Measurements from ENCODE around the gene COPS7B.

The COPS7B gene

DNA sequence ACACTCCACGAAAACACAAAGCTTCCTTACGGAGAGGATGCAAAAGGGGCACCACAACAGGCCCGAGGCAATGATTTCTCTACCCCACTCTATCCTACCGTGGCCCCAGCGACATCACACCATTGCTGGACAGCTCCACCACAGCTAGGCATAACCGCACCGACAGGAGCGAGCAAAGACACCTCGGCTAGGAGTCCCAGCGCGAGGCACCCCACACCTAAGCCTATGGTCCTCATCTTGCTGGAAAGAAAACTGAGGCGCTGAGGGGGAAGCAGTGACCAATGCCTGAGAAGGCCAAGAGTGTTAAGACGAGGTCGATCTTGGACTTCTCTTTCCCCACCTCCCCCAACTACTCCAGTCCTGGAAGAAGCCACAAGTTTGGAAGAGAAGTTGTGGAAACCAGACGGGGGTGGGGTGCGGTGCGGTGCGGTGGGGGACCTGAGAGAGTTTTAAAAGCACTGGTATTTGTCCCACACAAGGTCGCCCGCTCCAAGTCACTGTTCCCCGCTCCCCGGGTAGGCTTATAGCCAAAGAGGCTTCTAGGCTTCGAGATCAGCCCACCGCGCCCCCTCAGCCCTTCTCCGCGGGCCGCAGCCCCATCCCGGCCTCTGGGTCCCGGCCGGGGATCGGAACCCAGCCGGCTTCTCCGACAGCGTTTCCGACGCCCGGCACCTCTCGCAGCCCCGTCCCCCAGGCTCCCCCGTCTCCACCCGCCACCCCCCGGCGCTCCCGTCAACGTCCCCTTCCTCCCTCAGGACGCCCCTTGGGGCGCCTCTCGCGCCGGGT, 5.9 kb upstream of the COPS7B start:
- DNase-seq (ENCODE audit: low read depth) = no peak
- H3K4me3 ChIP-seq (ENCODE audit: low read depth, low read length) = peak overlapping the region; percentile 78
- TF ChIP-seq, protein P1, sequence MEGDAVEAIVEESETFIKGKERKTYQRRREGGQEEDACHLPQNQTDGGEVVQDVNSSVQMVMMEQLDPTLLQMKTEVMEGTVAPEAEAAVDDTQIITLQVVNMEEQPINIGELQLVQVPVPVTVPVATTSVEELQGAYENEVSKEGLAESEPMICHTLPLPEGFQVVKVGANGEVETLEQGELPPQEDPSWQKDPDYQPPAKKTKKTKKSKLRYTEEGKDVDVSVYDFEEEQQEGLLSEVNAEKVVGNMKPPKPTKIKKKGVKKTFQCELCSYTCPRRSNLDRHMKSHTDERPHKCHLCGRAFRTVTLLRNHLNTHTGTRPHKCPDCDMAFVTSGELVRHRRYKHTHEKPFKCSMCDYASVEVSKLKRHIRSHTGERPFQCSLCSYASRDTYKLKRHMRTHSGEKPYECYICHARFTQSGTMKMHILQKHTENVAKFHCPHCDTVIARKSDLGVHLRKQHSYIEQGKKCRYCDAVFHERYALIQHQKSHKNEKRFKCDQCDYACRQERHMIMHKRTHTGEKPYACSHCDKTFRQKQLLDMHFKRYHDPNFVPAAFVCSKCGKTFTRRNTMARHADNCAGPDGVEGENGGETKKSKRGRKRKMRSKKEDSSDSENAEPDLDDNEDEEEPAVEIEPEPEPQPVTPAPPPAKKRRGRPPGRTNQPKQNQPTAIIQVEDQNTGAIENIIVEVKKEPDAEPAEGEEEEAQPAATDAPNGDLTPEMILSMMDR (IDR thresholded peaks at IDR 0.05; ENCODE audit: control insufficient read depth, extremely low read depth, insufficient read depth) = no peak

DNA sequence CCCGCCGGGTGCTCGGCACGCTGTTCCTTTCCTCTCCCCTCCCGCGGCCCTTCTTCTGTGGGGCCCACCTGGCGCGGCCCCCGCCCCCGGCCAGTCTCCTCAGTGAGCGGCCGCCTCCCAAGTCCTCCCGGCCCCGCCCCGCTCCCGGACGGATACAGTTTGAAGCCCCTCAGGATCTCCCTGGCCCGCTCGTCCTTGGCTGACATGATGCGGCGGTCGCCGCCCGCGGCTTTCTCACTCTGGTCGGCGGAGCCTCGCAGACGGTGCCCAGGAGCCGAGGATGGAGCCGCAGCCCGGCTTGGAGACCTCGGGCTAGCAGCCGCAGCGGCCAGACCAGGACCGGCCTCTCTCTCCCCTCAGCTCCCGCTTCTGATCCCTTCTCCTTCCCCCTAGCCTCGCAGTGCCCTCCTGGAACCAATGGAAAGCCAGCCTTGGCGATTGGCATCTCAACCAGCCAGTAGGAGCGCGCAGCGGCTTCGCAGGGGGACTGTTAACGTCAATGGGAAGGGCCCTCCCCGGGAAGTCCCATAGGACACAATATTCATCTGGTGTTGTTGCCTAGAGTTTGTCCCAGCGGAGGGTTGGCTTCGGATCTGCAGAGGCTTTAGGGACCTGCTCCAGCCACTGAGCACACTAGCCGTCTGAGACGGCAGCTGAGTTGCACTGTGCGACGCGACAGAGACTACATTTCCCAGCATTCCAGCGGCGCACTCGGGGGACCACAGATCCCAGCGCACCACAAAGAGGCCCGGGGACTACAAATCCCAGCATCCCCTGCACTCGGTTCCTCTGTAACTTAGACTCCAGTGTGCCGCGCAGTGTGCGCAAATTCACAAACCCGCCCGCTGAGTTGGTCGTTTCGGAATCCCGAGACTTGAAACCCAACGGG, 5.1 kb upstream of the COPS7B start, which contains the start of gene PDE6D:
PDE6D (minus strand) TSS at position 374 of the 889 bp plus-strand sequence; CDS start at position 206, 168 bp downstream.
- peak within 1 kb of the TSS; percentile 78 for H3K4me3 ChIP-seq (ENCODE audit: low read depth, low read length)
- TF ChIP-seq, protein P1 (IDR thresholded peaks at IDR 0.05; ENCODE audit: control insufficient read depth, extremely low read depth, insufficient read depth) = no peak
- peak; percentile 94 for DNase-seq (ENCODE audit: low read depth)

DNA sequence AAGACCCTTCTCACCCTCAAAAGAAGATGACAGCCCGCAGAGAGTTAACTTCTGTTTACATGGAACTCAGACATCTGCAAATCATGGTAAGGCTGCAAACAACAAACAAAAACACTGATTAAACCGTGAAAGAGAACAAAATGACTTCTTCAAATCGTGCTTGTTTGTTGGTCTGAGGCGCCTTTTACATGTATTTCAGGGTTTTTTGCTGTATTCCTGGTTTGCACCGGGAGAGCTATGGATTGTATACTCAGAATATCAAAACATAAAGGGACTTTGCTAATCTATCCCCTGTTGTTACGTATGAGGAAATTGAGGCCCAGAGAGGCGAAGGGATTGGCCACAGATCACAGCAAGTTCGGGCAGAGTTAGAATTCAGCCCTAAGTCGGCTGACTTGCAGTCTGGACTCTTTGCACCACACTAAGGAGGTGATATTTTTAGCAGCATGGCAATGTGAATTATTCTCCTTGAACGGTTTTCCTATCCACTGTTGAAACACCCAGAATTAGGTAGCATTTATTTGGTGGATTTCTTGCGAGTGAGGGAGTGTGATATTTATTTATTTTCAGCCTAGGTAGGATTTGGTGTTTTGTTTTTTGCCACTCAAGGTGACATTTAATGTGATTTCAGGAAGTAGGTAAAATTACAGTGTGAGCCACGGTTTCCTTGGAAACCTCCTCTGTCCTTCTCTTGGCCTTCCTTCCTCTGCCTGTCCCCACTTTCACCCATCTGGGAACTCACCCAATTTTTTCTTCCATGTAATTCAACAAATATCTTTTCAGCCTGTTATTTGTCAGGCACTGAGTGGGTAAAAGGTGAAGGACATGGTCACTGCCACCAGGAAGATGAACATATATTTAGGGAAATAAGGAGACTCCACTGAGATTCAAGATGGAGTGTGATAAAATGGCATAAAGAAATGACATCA, 4.2 kb upstream of the COPS7B start:
- peak overlapping the region; percentile 78 for H3K4me3 ChIP-seq (ENCODE audit: low read depth, low read length)
- TF ChIP-seq, protein P1 (IDR thresholded peaks at IDR 0.05; ENCODE audit: control insufficient read depth, extremely low read depth, insufficient read depth) = no peak
- DNase-seq (ENCODE audit: low read depth) = no peak

DNA sequence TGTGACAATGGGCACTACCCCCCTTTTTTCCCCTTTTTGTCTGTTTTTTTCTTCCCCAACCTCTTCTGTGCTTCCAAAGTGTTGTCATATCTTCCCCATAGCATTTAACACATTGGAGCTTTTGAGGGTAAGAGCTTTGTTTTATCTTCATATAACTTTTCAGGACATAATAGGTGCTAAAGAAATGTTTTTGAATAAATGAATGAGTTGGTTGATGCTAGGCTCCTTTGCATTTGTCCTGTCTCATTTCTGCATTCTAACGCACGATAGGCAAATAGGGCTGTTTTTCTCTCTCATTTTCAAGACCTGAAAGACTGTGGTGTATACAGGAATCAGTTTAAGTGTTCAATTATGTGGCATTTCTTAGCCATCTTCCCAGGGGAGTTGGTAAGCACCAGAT, 832 bp upstream of the COPS7B start:
- DNase-seq (ENCODE audit: low read depth) = no peak
- H3K4me3 ChIP-seq (ENCODE audit: low read depth, low read length) = peak overlapping the region; percentile 88
- TF ChIP-seq, protein P1 (IDR thresholded peaks at IDR 0.05; ENCODE audit: control insufficient read depth, extremely low read depth, insufficient read depth) = no peak

DNA sequence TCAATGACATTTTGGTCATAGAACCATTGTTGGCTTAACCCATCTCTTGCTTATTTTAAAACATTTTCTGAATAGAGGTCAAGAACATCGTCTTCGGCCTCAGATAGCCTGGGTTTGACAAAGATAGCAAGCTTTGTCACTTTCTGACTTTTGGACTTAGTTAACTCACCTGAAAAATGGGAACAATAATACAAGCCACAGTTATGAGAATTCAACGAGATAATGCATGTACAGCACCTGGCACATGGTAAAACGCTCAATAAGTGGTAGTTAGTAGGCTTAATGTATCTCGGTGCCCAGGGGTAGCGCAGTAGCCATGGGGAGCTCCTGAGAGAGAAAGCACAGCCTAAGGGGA, 446 bp upstream of the COPS7B start:
- TF ChIP-seq, protein P1 (IDR thresholded peaks at IDR 0.05; ENCODE audit: control insufficient read depth, extremely low read depth, insufficient read depth) = no peak
- no peak for DNase-seq (ENCODE audit: low read depth)
- peak overlapping the region; percentile 88 for H3K4me3 ChIP-seq (ENCODE audit: low read depth, low read length)

DNA sequence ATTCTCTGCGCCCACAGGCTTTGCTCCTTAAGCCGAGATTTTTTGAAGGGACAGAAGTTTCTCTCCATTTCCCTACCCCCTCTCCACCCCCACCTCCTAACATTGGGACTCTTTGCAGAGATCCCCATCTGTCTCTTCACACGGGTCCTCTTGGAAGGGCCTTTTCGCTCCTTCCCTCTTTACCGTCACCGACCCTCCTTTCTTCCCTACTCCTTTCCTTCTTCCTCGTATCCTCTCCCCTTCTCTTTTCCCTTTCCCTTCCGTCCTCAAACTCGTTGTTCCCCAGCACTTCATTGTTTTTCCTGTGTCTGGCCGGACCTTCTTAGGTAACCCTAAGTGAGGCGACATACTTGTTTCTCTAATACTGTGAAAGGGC, 660 bp downstream of the COPS7B start:
- TF ChIP-seq, protein P1 (IDR thresholded peaks at IDR 0.05; ENCODE audit: control insufficient read depth, extremely low read depth, insufficient read depth) = no peak
- no peak for DNase-seq (ENCODE audit: low read depth)
- H3K4me3 ChIP-seq (ENCODE audit: low read depth, low read length) = peak overlapping the region; percentile 88
